Activated CD4-positive, alpha-beta T cell treated with anti-CD3 and anti-CD28 coated beads for 48 hours (primary cell): ENCODE results near the gene PPP2R2B.
"Not testable (repeated sequence)": the region's sequence is repeated elsewhere in the genome, so short reads cannot be mapped to it uniquely, and the experiment has no call there.

Experiments used
- DNase-seq: peaks from one replicate; pipeline ENCODE4 v3.0.0-alpha.2; 2020

Gene PPP2R2B

GRCh38 chr5:146731909-146732659, 146.5 kb downstream of the PPP2R2B start:
- DNase-seq: no peak

- not testable (repeated sequence) for DNase-seq
Measured at GRCh38 chr5:146728746-146729145, 149.8 kb downstream of the PPP2R2B start.

- no peak for DNase-seq
Measured at GRCh38 chr5:146726891-146727290, 151.7 kb downstream of the PPP2R2B start.

GRCh38 chr5:146726020-146726419, 152.5 kb downstream of the PPP2R2B start:
- no peak for DNase-seq

- no peak for DNase-seq
Measured at GRCh38 chr5:146725025-146725424, 153.5 kb downstream of the PPP2R2B start.

GRCh38 chr5:146722361-146722779, 156.2 kb downstream of the PPP2R2B start:
- DNase-seq: no peak

- DNase-seq: no peak
Measured at GRCh38 chr5:146721073-146721815, 157.3 kb downstream of the PPP2R2B start.

- DNase-seq: no peak
Measured at GRCh38 chr5:146720107-146720506, 158.4 kb downstream of the PPP2R2B start.

GRCh38 chr5:146719179-146719578, 159.4 kb downstream of the PPP2R2B start:
- no peak for DNase-seq

GRCh38 chr5:146718609-146719008, 159.9 kb downstream of the PPP2R2B start:
- no peak for DNase-seq

GRCh38 chr5:146717951-146718350, 160.6 kb downstream of the PPP2R2B start:
- DNase-seq: no peak

- no peak for DNase-seq
Measured at GRCh38 chr5:146716636-146717035, 161.9 kb downstream of the PPP2R2B start.

GRCh38 chr5:146710348-146710747, 168.2 kb downstream of the PPP2R2B start:
- DNase-seq: no peak

GRCh38 chr5:146707316-146707715, 171.2 kb downstream of the PPP2R2B start:
- no peak for DNase-seq

- peak; percentile 3 for DNase-seq
Measured at GRCh38 chr5:146706321-146706972, 172.1 kb downstream of the PPP2R2B start.

- no peak for DNase-seq
Measured at GRCh38 chr5:146704949-146705665, 173.4 kb downstream of the PPP2R2B start.

GRCh38 chr5:146703899-146704298, 174.7 kb downstream of the PPP2R2B start:
- no peak for DNase-seq

GRCh38 chr5:146703499-146703898, 175.1 kb downstream of the PPP2R2B start:
- no peak for DNase-seq

- DNase-seq: no peak
Measured at GRCh38 chr5:146699664-146700418, 178.7 kb downstream of the PPP2R2B start.

- DNase-seq: no peak
Measured at GRCh38 chr5:146699138-146699537, 179.4 kb downstream of the PPP2R2B start.

- no peak for DNase-seq
Measured at GRCh38 chr5:146698651-146699050, 179.9 kb downstream of the PPP2R2B start.

GRCh38 chr5:146697211-146697610, 181.3 kb downstream of the PPP2R2B start:
- no peak for DNase-seq
